ENCODE measurements around the gene CLIC3. TPM values are rescaled to one million over a fixed set of nuclear protein-coding genes. Genes with fewer than 3 reads are reported as not detected.
"Not testable (repeated sequence)": the region's sequence is repeated elsewhere in the genome, so short reads cannot be mapped to it uniquely, and the experiment has no call there.

The CLIC3 gene
- total RNA-seq, 1 donor from 2014 or later, result not detected

- Mint-ChIP-seq H3K4me3 (ENCODE audit: low read depth) (no peak overlapping the region), H3K36me3 (ENCODE audit: insufficient read depth) (peaks cover 2% of the 10 kb centered on the region), H3K4me1 (ENCODE audit: low read depth) (no peaks in the 10 kb centered on the region), H3K9me3 (ENCODE audit: low read depth) (no peaks in the 10 kb centered on the region), H3K27me3 (peaks cover 3% of the 10 kb centered on the region), H3K27ac (no peak overlapping the region)
- no peak for DNase-seq (ENCODE audit: low spot score, unreplicated experiment)
- TF ChIP-seq CTCF (IDR thresholded peaks at IDR 0.05; ENCODE audit: unreplicated experiment), result no peak
Observed at GRCh38 chr9:137034039-137034708, 37.8 kb upstream of the CLIC3 start.

- not testable (repeated sequence) for H3K9me3 Mint-ChIP-seq (ENCODE audit: low read depth); H3K4me3 Mint-ChIP-seq (ENCODE audit: low read depth); H3K27ac Mint-ChIP-seq
Observed at GRCh38 chr9:137033481-137033880, 37.1 kb upstream of the CLIC3 start.

GRCh38 chr9:137032858-137033257 lies 36.5 kb upstream of the CLIC3 start:
- no peak for DNase-seq (ENCODE audit: low spot score, unreplicated experiment)
- no peak for TF ChIP-seq CTCF (IDR thresholded peaks at IDR 0.05; ENCODE audit: unreplicated experiment)
- no peaks in the 10 kb centered on the region for H3K4me1 Mint-ChIP-seq (ENCODE audit: low read depth)
- no peaks in the 10 kb centered on the region for H3K9me3 Mint-ChIP-seq (ENCODE audit: low read depth)
- peaks cover 3% of the 10 kb centered on the region for H3K27me3 Mint-ChIP-seq
- H3K4me3 Mint-ChIP-seq (ENCODE audit: low read depth), result no peak overlapping the region
- H3K27ac Mint-ChIP-seq, result no peak overlapping the region
- H3K36me3 Mint-ChIP-seq (ENCODE audit: insufficient read depth), result no peaks in the 10 kb centered on the region

More at GRCh38 chr9:137033481-137033880, 37.1 kb upstream of the CLIC3 start:
- not testable (repeated sequence) for H3K36me3 Mint-ChIP-seq (ENCODE audit: insufficient read depth); DNase-seq (ENCODE audit: low spot score, unreplicated experiment); H3K4me1 Mint-ChIP-seq (ENCODE audit: low read depth); H3K27me3 Mint-ChIP-seq

- H3K4me3 Mint-ChIP-seq (ENCODE audit: low read depth), result no peak within 1 kb of the TSS
- no peak within 1 kb of the TSS for H3K27ac Mint-ChIP-seq
- no peaks in the 10 kb centered on the region for H3K9me3 Mint-ChIP-seq (ENCODE audit: low read depth)
- H3K36me3 Mint-ChIP-seq (ENCODE audit: insufficient read depth), result no peaks in the 10 kb centered on the region
- TF ChIP-seq CTCF (IDR thresholded peaks at IDR 0.05; ENCODE audit: unreplicated experiment), result no peak
- peaks cover 5% of the 10 kb centered on the region for H3K27me3 Mint-ChIP-seq
- DNase-seq (ENCODE audit: low spot score, unreplicated experiment), result no peak
- H3K4me1 Mint-ChIP-seq (ENCODE audit: low read depth), result peaks cover 2% of the 10 kb centered on the region
Observed at GRCh38 chr9:137031904-137032640, 35.7 kb upstream of the CLIC3 start, which contains the start of gene FUT7. TSS of gene FUT7 (minus strand) at chr9:137032088. CDS start at chr9:137031991, 97 bp downstream.

- Mint-ChIP-seq H3K4me3 (ENCODE audit: low read depth) (no peak overlapping the region), H3K27me3 (peaks cover 5% of the 10 kb centered on the region), H3K4me1 (ENCODE audit: low read depth) (peaks cover 2% of the 10 kb centered on the region), H3K36me3 (ENCODE audit: insufficient read depth) (no peaks in the 10 kb centered on the region), H3K27ac (no peak overlapping the region), H3K9me3 (ENCODE audit: low read depth) (no peaks in the 10 kb centered on the region)
- no peak for DNase-seq (ENCODE audit: low spot score, unreplicated experiment)
- no peak for TF ChIP-seq CTCF (IDR thresholded peaks at IDR 0.05; ENCODE audit: unreplicated experiment)
Observed at GRCh38 chr9:137030538-137031527, 34.5 kb upstream of the CLIC3 start.
